Colonic mucosa (tissue), 4 donors: ENCODE measurements around the gene MYO9A. TPM values are rescaled to one million over a fixed set of nuclear protein-coding genes. Genes with fewer than 3 reads are reported as not detected.

Source experiments
- DNase-seq: peaks from one replicate; pipeline ENCODE4 v3.0.0-alpha.2; 2020
- H3K27ac ChIP-seq: fragments of 200-600 bp; one replicate; pipeline ENCODE4 v1.8.0; 2021
- H3K27me3 ChIP-seq: fragments of 200-600 bp; one replicate; pipeline ENCODE4 v1.8.0; 2021
- H3K36me3 ChIP-seq: fragments of 200-600 bp; one replicate; pipeline ENCODE4 v1.8.0; 2021
- H3K4me1 ChIP-seq: fragments of 200-600 bp; one replicate; pipeline ENCODE4 v1.8.0; 2021; ENCODE audit warnings: mild to moderate bottlenecking
- H3K4me3 ChIP-seq: fragments of 200-600 bp; one replicate; pipeline ENCODE4 v1.8.0; 2021
- H3K9ac ChIP-seq, 2 donors: one replicate each; pipeline ENCODE4 v1.7.0; 2013; ENCODE audit warnings: control low read depth in 2 of 2, low read depth in 2 of 2, low read length in 2 of 2
- H3K9me3 ChIP-seq: fragments of 200-600 bp; one replicate; pipeline ENCODE4 v1.8.0; 2021
- CTCF ChIP-seq: fragments of 200-600 bp; IDR thresholded peaks from one replicate; pipeline ENCODE4 v1.8.0; 2022; ENCODE audit warnings: antibody characterized with exemption, mild to moderate bottlenecking
- intact Hi-C: fragments of 100-400 bp; cut with DNase I; formaldehyde crosslinking; loops from one replicate; pipeline ENCODE4 v1.14.1; 2022
- total RNA-seq, 2 donors: library from RNA; stranded (reverse); fragmentation: NEBNext Ultra II Directional in 1 of 2; extraction: Animal tissue kit (Norgen Biotek cat#: 25700) in 1 of 2; gene quantifications; one replicate each; pipeline ENCODE4 v1.2.1, GENCODE V29; 2021
- donor health status: healthy.
- donor health status: DM: no; HTN: no; CAD: no.
- donor health status: DM: no; HTN: no; CAD: no.

The MYO9A gene
- total RNA-seq, 2 donors from 2014 or later = 27.5 to 34.3 TPM

- Histone ChIP-seq H3K9me3 (no peaks in the 10 kb centered on the region), H3K4me3 (no peak overlapping the region), H3K27ac (no peak overlapping the region), H3K36me3 (no peaks in the 10 kb centered on the region), H3K4me1 (peaks cover 4% of the 10 kb centered on the region), H3K9ac (no peak overlapping the region), H3K27me3 (no peaks in the 10 kb centered on the region)
- intact Hi-C loops = no loop called here
- no peak for DNase-seq
- TF ChIP-seq CTCF = no peak
Measured at GRCh38 chr15:72133211-72133610, 15.3 kb upstream of the MYO9A start.

GRCh38 chr15:72131922-72132321, 14.0 kb upstream of the MYO9A start:
- H3K36me3 ChIP-seq = no peaks in the 10 kb centered on the region
- H3K4me1 ChIP-seq = peaks cover 4% of the 10 kb centered on the region
- no peak for TF ChIP-seq CTCF
- no peak overlapping the region for H3K9ac ChIP-seq
- no peaks in the 10 kb centered on the region for H3K9me3 ChIP-seq
- intact Hi-C loops = no loop called here
- no peak overlapping the region for H3K4me3 ChIP-seq
- H3K27ac ChIP-seq = no peak overlapping the region
- no peak for DNase-seq
- no peaks in the 10 kb centered on the region for H3K27me3 ChIP-seq

GRCh38 chr15:72130272-72130671, 12.3 kb upstream of the MYO9A start:
- intact Hi-C loops = no loop called here
- H3K4me1 ChIP-seq = no peaks in the 10 kb centered on the region
- H3K4me3 ChIP-seq = no peak overlapping the region
- TF ChIP-seq CTCF = no peak
- no peak for DNase-seq
- no peaks in the 10 kb centered on the region for H3K36me3 ChIP-seq
- no peak overlapping the region for H3K27ac ChIP-seq
- H3K9ac ChIP-seq = no peak overlapping the region
- no peaks in the 10 kb centered on the region for H3K27me3 ChIP-seq
- H3K9me3 ChIP-seq = no peaks in the 10 kb centered on the region

- TF ChIP-seq CTCF = no peak
- intact Hi-C loops = no loop called here
Measured at GRCh38 chr15:72128359-72128758, 10.4 kb upstream of the MYO9A start.

GRCh38 chr15:72127724-72128322, 9.9 kb upstream of the MYO9A start:
- Histone ChIP-seq H3K4me1 (no peaks in the 10 kb centered on the region), H3K36me3 (no peaks in the 10 kb centered on the region), H3K9ac (no peak overlapping the region), H3K9me3 (no peaks in the 10 kb centered on the region), H3K27me3 (no peaks in the 10 kb centered on the region), H3K27ac (no peak overlapping the region), H3K4me3 (no peak overlapping the region)
- no peak for DNase-seq
- TF ChIP-seq CTCF = no peak
- intact Hi-C loops = no loop called here

More at GRCh38 chr15:72128359-72128758, 10.4 kb upstream of the MYO9A start:
- Histone ChIP-seq H3K9me3 (no peaks in the 10 kb centered on the region), H3K9ac (no peak overlapping the region), H3K36me3 (no peaks in the 10 kb centered on the region), H3K4me3 (no peak overlapping the region), H3K4me1 (no peaks in the 10 kb centered on the region), H3K27ac (no peak overlapping the region), H3K27me3 (no peaks in the 10 kb centered on the region)
- DNase-seq = no peak
